ENCODE data around the gene PPP1R12B.
A peak's percentile ranks its signal among the peaks of the same experiment; 100 is the strongest.
"Not testable (repeated sequence)": the region's sequence is repeated elsewhere in the genome, so short reads cannot be mapped to it uniquely, and the experiment has no call there.

Gene PPP1R12B

GRCh38 chr1:202575918-202576653, 227.6 kb downstream of the PPP1R12B start:
- no peak for TF ChIP-seq CTCF (conservative IDR thresholded peaks at IDR 0.05; ENCODE audit: low read length)
- DNase-seq (ENCODE audit: low read depth): peak; percentile 41
- no peak overlapping the region for H3K4me3 ChIP-seq (ENCODE audit: low read length)

GRCh38 chr1:202576816-202577215, 228.3 kb downstream of the PPP1R12B start:
- no peak overlapping the region for H3K4me3 ChIP-seq (ENCODE audit: low read length)
- peak; percentile 96 for DNase-seq (ENCODE audit: low read depth)
- no peak for TF ChIP-seq CTCF (conservative IDR thresholded peaks at IDR 0.05; ENCODE audit: low read length)

- peak; percentile 37 for DNase-seq (ENCODE audit: low read depth)
- TF ChIP-seq CTCF (conservative IDR thresholded peaks at IDR 0.05; ENCODE audit: low read length): no peak
- H3K4me3 ChIP-seq (ENCODE audit: low read length): no peak overlapping the region
Observed at GRCh38 chr1:202577381-202577780, 228.9 kb downstream of the PPP1R12B start.

- no peak overlapping the region for H3K4me3 ChIP-seq (ENCODE audit: low read length)
- DNase-seq (ENCODE audit: low read depth): peak; percentile 56
- TF ChIP-seq CTCF (conservative IDR thresholded peaks at IDR 0.05; ENCODE audit: low read length): no peak
Observed at GRCh38 chr1:202578001-202578504, 229.6 kb downstream of the PPP1R12B start.

- H3K4me3 ChIP-seq (ENCODE audit: low read length): no peak overlapping the region
- peak; percentile 85 for DNase-seq (ENCODE audit: low read depth)
- no peak for TF ChIP-seq CTCF (conservative IDR thresholded peaks at IDR 0.05; ENCODE audit: low read length)
Observed at GRCh38 chr1:202578565-202578964, 230.1 kb downstream of the PPP1R12B start.

- DNase-seq (ENCODE audit: low read depth): peak; percentile 92
- no peak for TF ChIP-seq CTCF (conservative IDR thresholded peaks at IDR 0.05; ENCODE audit: low read length)
Observed at GRCh38 chr1:202579806-202580205, 231.3 kb downstream of the PPP1R12B start.

GRCh38 chr1:202580619-202581018, 232.1 kb downstream of the PPP1R12B start:
- no peak overlapping the region for H3K4me3 ChIP-seq (ENCODE audit: low read length)
- peak; percentile 33 for DNase-seq (ENCODE audit: low read depth)
- no peak for TF ChIP-seq CTCF (conservative IDR thresholded peaks at IDR 0.05; ENCODE audit: low read length)

More at GRCh38 chr1:202579806-202580205, 231.3 kb downstream of the PPP1R12B start:
- no peak overlapping the region for H3K4me3 ChIP-seq (ENCODE audit: low read length)

GRCh38 chr1:202582350-202582749, 233.9 kb downstream of the PPP1R12B start:
- H3K4me3 ChIP-seq (ENCODE audit: low read length); DNase-seq (ENCODE audit: low read depth): not testable (repeated sequence)

Measured in AG10803 (cell line).